Vagina (tissue), 2 donors: Measurements from ENCODE around the gene CDH6.

ENCODE experiments used
- CTCF ChIP-seq, 3 experiments: fragments of 450-650 bp in 2 of 3; fragments of 200-600 bp in 1 of 3; sonication (generic) in 1 of 3; IDR thresholded peaks; one replicate each; pipeline ENCODE4 v1.5.1; 2017 to 2019; ENCODE audit warnings: antibody characterized with exemption in 3 of 3, mild to moderate bottlenecking in 2 of 3, moderate library complexity in 2 of 3
- POLR2A ChIP-seq, 2 donors: fragments of 450-650 bp; IDR thresholded peaks; one replicate each; pipeline ENCODE4 v1.6.1; 2017; ENCODE audit warnings: antibody characterized with exemption in 2 of 2, mild to moderate bottlenecking in 2 of 2, moderate library complexity in 2 of 2

- TF ChIP-seq POLR2A (IDR thresholded peaks at IDR 0.05), result no peak
- no peak for TF ChIP-seq CTCF (IDR thresholded peaks at IDR 0.05)
These were observed 31.7 kb upstream of the CDH6 start for GRCh38 chr5:31161781-31162181.
